ENCODE measurements around the gene SPOCK2. TPM values are rescaled to one million over a fixed set of nuclear protein-coding genes. Genes with fewer than 3 reads are reported as not detected.
"Not testable (repeated sequence)": the region's sequence is repeated elsewhere in the genome, so short reads cannot be mapped to it uniquely, and the experiment has no call there.

Gene SPOCK2
- polyA plus RNA-seq, 1 of the 3 experiments (the other 2 are of a cell fraction), result 0.18 TPM

GRCh38 chr10:72034040-72034499 is 54.3 kb downstream of the SPOCK2 start:
- Histone ChIP-seq H3K27ac (ENCODE audit: low read depth in 2 of 2, low read length in 1 of 2) (no peak overlapping the region), H3K36me3 (replicated peaks in 1 of 2; ENCODE audit: control insufficient read depth in 1 of 2, insufficient read depth in 2 of 2, low read length in 1 of 2) (no peaks in the 10 kb centered on the region), H3K4me2 (no peak overlapping the region), H3K27me3 (ENCODE audit: insufficient read depth) (no peaks in the 10 kb centered on the region), H3K4me1 (ENCODE audit: control insufficient read depth in 1 of 2, insufficient read depth in 2 of 2, low read depth in 1 of 2, low read length in 1 of 2) (no peaks in the 10 kb centered on the region), H3K9me3 (no peaks in the 10 kb centered on the region), H2AFZ (ENCODE audit: low read depth) (no peak overlapping the region), H4K20me1 (ENCODE audit: insufficient read depth) (no peaks in the 10 kb centered on the region), H3K9me2 (no peaks in the 10 kb centered on the region), H3F3A (replicated peaks; ENCODE audit: insufficient read depth) (no peaks in the 10 kb centered on the region), H3K79me2 (ENCODE audit: insufficient read depth) (no peaks in the 10 kb centered on the region), H3K9ac (no peak overlapping the region), H3K4me3 (ENCODE audit: low read depth in 2 of 2, low read length in 1 of 2) (no peak overlapping the region)
- ChIA-PET CTCF (interaction anchor here (1.3 to 3.7 kb wide), 2 partner anchors 15 to 138 kb away, joined by 5 to 14 read pairs; no protein-coding TSS in a partner anchor), POLR2A (no interaction called here)
- WGBS (ENCODE audit: low lambda C conversion rate), result 83% methylated on average over 7 of the region's 12 CpGs
- TF ChIP-seq YY1 (IDR thresholded peaks at IDR 0.05; ENCODE audit: low read depth) (no peak), IRF3 (IDR thresholded peaks at IDR 0.05; ENCODE audit: low read depth, low read length) (no peak), NFIC (IDR thresholded peaks at IDR 0.05; ENCODE audit: borderline replicate concordance) (no peak), MXI1 (IDR thresholded peaks at IDR 0.05; ENCODE audit: low read depth, low read length) (no peak), PBX3 (IDR thresholded peaks at IDR 0.05) (no peak), ELF1 (IDR thresholded peaks at IDR 0.05) (no peak), FOXJ3 (CRISPR knock-in tag; IDR thresholded peaks at IDR 0.05) (no peak)
- no peak for DNase-seq

- H3K9me2 ChIP-seq; H3K9ac ChIP-seq; H3K4me1 ChIP-seq (ENCODE audit: control insufficient read depth in 1 of 2, insufficient read depth in 2 of 2, low read depth in 1 of 2, low read length in 1 of 2); H3K4me3 ChIP-seq (ENCODE audit: low read depth in 2 of 2, low read length in 1 of 2); H3K9me3 ChIP-seq; POLR2A ChIA-PET; H3K27me3 ChIP-seq (ENCODE audit: insufficient read depth); DNase-seq; H4K20me1 ChIP-seq (ENCODE audit: insufficient read depth); H3K79me2 ChIP-seq (ENCODE audit: insufficient read depth); H2AFZ ChIP-seq (ENCODE audit: low read depth); H3K36me3 ChIP-seq (replicated peaks in 1 of 2; ENCODE audit: control insufficient read depth in 1 of 2, insufficient read depth in 2 of 2, low read length in 1 of 2); H3K4me2 ChIP-seq; H3K27ac ChIP-seq (ENCODE audit: low read depth in 2 of 2, low read length in 1 of 2); H3F3A ChIP-seq (replicated peaks; ENCODE audit: insufficient read depth): not testable (repeated sequence)
- 64% methylated on average over 7 of the region's 11 CpGs for WGBS (ENCODE audit: low lambda C conversion rate)
- CTCF ChIA-PET, result interaction anchor here (2.3 kb wide), 1 partner anchor 136 kb away, joined by 9 read pairs; no protein-coding TSS in a partner anchor
Measured at GRCh38 chr10:72032409-72033162, 55.8 kb downstream of the SPOCK2 start.

GRCh38 chr10:72031706-72032105 is 56.6 kb downstream of the SPOCK2 start:
- Histone ChIP-seq H3K79me2 (ENCODE audit: insufficient read depth) (no peaks in the 10 kb centered on the region), H4K20me1 (ENCODE audit: insufficient read depth) (no peaks in the 10 kb centered on the region), H3F3A (replicated peaks; ENCODE audit: insufficient read depth) (no peaks in the 10 kb centered on the region), H2AFZ (ENCODE audit: low read depth) (no peak overlapping the region), H3K9me2 (no peaks in the 10 kb centered on the region), H3K27ac (ENCODE audit: low read depth in 2 of 2, low read length in 1 of 2) (no peak overlapping the region), H3K36me3 (replicated peaks in 1 of 2; ENCODE audit: control insufficient read depth in 1 of 2, insufficient read depth in 2 of 2, low read length in 1 of 2) (no peaks in the 10 kb centered on the region), H3K4me2 (no peak overlapping the region), H3K4me1 (ENCODE audit: control insufficient read depth in 1 of 2, insufficient read depth in 2 of 2, low read depth in 1 of 2, low read length in 1 of 2) (no peaks in the 10 kb centered on the region), H3K9ac (no peak overlapping the region), H3K9me3 (no peaks in the 10 kb centered on the region), H3K27me3 (ENCODE audit: insufficient read depth) (no peaks in the 10 kb centered on the region), H3K4me3 (ENCODE audit: low read depth in 2 of 2, low read length in 1 of 2) (no peak overlapping the region)
- CTCF ChIA-PET, result interaction anchor here (2.3 kb wide), 1 partner anchor 135 kb away, joined by 9 read pairs; no protein-coding TSS in a partner anchor
- DNase-seq, result no peak
- POLR2A ChIA-PET, result no interaction called here
- WGBS (ENCODE audit: low lambda C conversion rate), result 79% methylated on average over 10 of the region's 10 CpGs
- TF ChIP-seq USF1 (IDR thresholded peaks at IDR 0.05; ENCODE audit: borderline replicate concordance, low read depth) (no peak), MAX (IDR thresholded peaks at IDR 0.05; ENCODE audit: low read depth) (no peak), NRF1 (IDR thresholded peaks at IDR 0.05; ENCODE audit: low read depth, low read length) (no peak), TCF12 (IDR thresholded peaks at IDR 0.05) (no peak), ELF1 (IDR thresholded peaks at IDR 0.05) (no peak), SMC3 (IDR thresholded peaks at IDR 0.05; ENCODE audit: low read depth, low read length) (no peak), RFX5 (IDR thresholded peaks at IDR 0.05; ENCODE audit: low read length) (no peak), MXI1 (IDR thresholded peaks at IDR 0.05; ENCODE audit: low read depth, low read length) (no peak), TAF1 (IDR thresholded peaks at IDR 0.05; ENCODE audit: borderline replicate concordance, low read depth, low read length) (no peak), GATA2 (CRISPR knock-in tag; IDR thresholded peaks at IDR 0.05) (no peak), POLR2AphosphoS5 (IDR thresholded peaks at IDR 0.05; ENCODE audit: low read depth, low read length) (no peak), SIN3A (IDR thresholded peaks at IDR 0.05; ENCODE audit: borderline replicate concordance, low read depth, low read length) (no peak), TEAD4 (IDR thresholded peaks at IDR 0.05; ENCODE audit: borderline replicate concordance, insufficient read depth) (no peak)
